Progenitor cell of endocrine pancreas (in vitro differentiated cells): ENCODE results near the gene SP4. TPM values are rescaled to one million over a fixed set of nuclear protein-coding genes. Genes with fewer than 3 reads are reported as not detected.

Experiments
- DNase-seq: peaks from one replicate; pipeline ENCODE4 v3.0.0; 2021; ENCODE audit warnings: low spot score; ENCODE audit not compliant: unreplicated experiment
- H3K27ac Mint-ChIP-seq: 2 replicates; pipeline ENCODE4 v1.8.0; 2021; ENCODE audit warnings: mild to moderate bottlenecking, moderate library complexity, mixed read lengths
- H3K27me3 Mint-ChIP-seq: 2 replicates; pipeline ENCODE4 v1.8.0; 2021; ENCODE audit warnings: mixed read lengths
- H3K36me3 Mint-ChIP-seq: 2 replicates; pipeline ENCODE4 v1.8.0; 2022; ENCODE audit warnings: mixed read lengths; ENCODE audit not compliant: insufficient read depth
- H3K4me1 Mint-ChIP-seq: 2 replicates; pipeline ENCODE4 v1.8.0; 2021; ENCODE audit warnings: low read depth, mixed read lengths
- H3K4me3 Mint-ChIP-seq: 2 replicates; pipeline ENCODE4 v1.8.0; 2021; ENCODE audit warnings: low read depth, mild to moderate bottlenecking, moderate library complexity, mixed read lengths
- H3K9me3 Mint-ChIP-seq: 2 replicates; pipeline ENCODE4 v1.8.0; 2021; ENCODE audit warnings: low read depth, mixed read lengths
- microRNA-seq: library from miRNA; unstranded; fragments of <30 nt; microRNA quantifications from one replicate; pipeline ENCODE4 v1.1.0, GENCODE V29; 2020; ENCODE audit warnings: borderline number of aligned reads; ENCODE audit not compliant: unreplicated experiment
- total RNA-seq: library from RNA; stranded (reverse); gene quantifications from 2 replicates; pipeline ENCODE4 v1.2.1, GENCODE V29; 2021
- TF ChIP-seq, protein P1 (sequence below): fragments of 200-600 bp; sonication (generic); IDR thresholded peaks from one replicate; pipeline ENCODE4 v1.5.0; 2021; ENCODE audit warnings: antibody characterized with exemption, mild to moderate bottlenecking; ENCODE audit not compliant: unreplicated experiment

Gene SP4
- total RNA-seq, 1 donor from 2014 or later: 19.8 TPM

DNA sequence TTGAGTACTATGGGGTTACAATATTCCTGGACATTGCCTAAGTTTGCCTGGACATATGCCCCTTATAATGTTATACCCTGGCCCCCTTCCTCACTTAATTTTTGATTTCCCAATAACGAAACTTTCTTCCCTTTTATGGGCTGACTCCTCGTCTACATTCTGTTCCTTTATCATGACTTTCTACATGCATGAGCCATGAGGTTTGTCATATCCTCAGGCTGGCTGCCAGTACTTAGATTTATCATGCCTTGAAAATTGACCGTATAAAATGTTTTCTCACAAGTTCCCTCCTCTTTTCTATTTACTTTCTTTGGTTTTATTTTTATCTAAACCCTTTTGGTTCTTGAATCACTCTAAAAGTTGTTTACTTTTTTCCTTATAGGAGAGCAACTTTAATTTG is 119.6 kb downstream of the SP4 start:
- no peak for DNase-seq
- peaks cover 6% of the 10 kb centered on the region for H3K4me1 Mint-ChIP-seq
- peaks cover 45% of the 10 kb centered on the region for H3K27me3 Mint-ChIP-seq
- TF ChIP-seq, protein P1, sequence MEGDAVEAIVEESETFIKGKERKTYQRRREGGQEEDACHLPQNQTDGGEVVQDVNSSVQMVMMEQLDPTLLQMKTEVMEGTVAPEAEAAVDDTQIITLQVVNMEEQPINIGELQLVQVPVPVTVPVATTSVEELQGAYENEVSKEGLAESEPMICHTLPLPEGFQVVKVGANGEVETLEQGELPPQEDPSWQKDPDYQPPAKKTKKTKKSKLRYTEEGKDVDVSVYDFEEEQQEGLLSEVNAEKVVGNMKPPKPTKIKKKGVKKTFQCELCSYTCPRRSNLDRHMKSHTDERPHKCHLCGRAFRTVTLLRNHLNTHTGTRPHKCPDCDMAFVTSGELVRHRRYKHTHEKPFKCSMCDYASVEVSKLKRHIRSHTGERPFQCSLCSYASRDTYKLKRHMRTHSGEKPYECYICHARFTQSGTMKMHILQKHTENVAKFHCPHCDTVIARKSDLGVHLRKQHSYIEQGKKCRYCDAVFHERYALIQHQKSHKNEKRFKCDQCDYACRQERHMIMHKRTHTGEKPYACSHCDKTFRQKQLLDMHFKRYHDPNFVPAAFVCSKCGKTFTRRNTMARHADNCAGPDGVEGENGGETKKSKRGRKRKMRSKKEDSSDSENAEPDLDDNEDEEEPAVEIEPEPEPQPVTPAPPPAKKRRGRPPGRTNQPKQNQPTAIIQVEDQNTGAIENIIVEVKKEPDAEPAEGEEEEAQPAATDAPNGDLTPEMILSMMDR: no peak
- peaks cover 3% of the 10 kb centered on the region for H3K9me3 Mint-ChIP-seq
- no peak overlapping the region for H3K27ac Mint-ChIP-seq
- no peak overlapping the region for H3K4me3 Mint-ChIP-seq
- H3K36me3 Mint-ChIP-seq: no peaks in the 10 kb centered on the region

DNA sequence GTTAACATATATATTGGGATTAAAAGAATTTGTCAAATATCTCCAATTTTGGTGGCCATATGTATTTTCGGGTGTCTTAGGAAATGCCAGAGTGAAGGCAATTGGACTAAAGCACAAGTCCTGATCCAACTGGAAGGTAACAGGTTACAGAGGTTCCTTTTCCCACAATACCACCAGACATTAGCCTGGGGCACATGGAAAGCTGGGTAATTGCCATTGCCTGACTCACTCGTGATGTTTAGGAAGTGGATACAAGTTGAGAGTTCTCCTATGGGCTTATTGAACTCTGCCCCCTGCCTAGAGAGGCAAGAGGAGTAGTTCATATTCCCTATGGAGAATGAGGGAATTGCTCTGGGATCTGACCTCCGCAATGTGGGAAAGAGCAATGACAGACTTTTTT is 120.6 kb downstream of the SP4 start:
- peaks cover 3% of the 10 kb centered on the region for H3K9me3 Mint-ChIP-seq
- no peak for DNase-seq
- H3K27ac Mint-ChIP-seq: no peak overlapping the region
- peaks cover 38% of the 10 kb centered on the region for H3K27me3 Mint-ChIP-seq
- TF ChIP-seq, protein P1: no peak
- H3K4me3 Mint-ChIP-seq: no peak overlapping the region
- peaks cover 4% of the 10 kb centered on the region for H3K4me1 Mint-ChIP-seq
- no peaks in the 10 kb centered on the region for H3K36me3 Mint-ChIP-seq

DNA sequence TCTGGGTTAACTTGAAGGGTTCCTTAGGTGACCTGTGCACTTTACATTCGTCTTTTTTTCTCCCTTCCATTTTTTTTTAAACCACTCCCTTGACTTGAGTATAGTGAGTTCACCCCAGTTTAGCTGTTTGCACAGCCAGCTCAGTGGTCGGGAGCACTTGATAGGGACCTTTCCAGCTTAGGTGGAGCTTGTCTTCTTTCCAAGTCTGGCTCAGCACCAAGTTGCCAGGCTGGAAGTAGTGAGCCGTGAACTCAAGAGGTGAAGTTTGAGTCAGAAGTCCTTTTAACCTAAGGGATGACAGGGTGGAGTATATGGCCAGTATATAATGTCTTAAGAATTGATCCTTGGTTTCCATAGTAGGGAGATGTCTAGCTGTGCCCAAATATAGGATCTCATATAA is 122.2 kb downstream of the SP4 start:
- no peak for DNase-seq
- H3K4me1 Mint-ChIP-seq: peaks cover 3% of the 10 kb centered on the region
- H3K4me3 Mint-ChIP-seq: no peak overlapping the region
- TF ChIP-seq, protein P1: no peak
- H3K27me3 Mint-ChIP-seq: peaks cover 23% of the 10 kb centered on the region
- peaks cover 3% of the 10 kb centered on the region for H3K9me3 Mint-ChIP-seq
- no peaks in the 10 kb centered on the region for H3K36me3 Mint-ChIP-seq
- no peak overlapping the region for H3K27ac Mint-ChIP-seq

DNA sequence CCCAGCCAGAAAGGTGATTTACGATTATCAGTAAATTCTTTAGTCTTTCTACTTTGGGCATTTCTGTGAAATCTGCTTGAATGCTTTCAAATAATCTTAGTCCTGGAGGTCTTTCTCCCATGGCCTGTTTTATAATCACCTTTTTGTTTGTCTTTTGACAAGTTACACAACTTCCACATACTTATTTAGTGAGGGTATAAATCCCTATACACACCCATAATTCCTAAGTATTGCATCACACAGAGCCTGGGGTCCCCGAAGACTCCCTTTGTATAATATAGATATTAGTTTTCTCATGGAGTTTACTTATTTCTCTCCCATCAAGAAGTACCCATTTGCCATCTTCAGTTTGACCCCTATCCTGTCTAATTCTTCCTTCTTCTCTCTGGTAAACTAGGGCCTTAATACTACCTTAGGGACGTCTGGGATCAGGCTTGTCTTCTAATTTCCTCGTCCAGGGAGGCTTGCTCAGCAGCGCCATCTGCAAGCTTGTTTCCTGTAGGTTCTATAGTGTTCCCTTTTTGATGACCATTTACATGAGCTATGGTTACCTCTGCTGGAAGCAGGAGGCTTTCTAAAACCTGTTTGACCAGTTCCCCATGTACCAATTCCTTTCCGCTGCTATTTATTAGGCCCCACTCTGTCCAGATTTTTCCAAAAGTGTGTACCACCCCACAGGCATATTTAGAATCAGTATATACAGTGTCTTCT is 123.1 kb downstream of the SP4 start:
- H3K4me3 Mint-ChIP-seq: no peak overlapping the region
- TF ChIP-seq, protein P1: no peak
- H3K27ac Mint-ChIP-seq: no peak overlapping the region
- no peaks in the 10 kb centered on the region for H3K36me3 Mint-ChIP-seq
- no peak for DNase-seq
- peaks cover 3% of the 10 kb centered on the region for H3K4me1 Mint-ChIP-seq
- H3K27me3 Mint-ChIP-seq: peaks cover 14% of the 10 kb centered on the region
- peaks cover 3% of the 10 kb centered on the region for H3K9me3 Mint-ChIP-seq

DNA sequence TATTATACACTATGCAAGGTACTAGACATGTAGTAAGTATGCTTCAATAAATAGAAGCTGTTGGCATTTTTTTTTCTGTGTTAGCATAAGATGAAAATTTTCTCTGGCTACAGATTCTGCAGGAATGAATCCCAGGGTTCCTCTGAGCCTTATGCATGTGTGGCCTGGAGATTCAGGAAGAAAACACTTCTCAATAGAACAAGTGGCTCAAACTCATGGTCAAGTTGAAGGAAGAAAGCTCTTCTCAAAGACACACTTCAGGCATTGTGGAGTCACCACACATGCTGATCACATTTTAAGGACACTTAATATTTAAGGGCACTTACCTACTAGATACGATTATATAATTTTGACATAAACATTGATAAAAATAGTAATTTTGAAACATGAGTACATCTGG is 134.5 kb downstream of the SP4 start:
- H3K36me3 Mint-ChIP-seq: no peaks in the 10 kb centered on the region
- TF ChIP-seq, protein P1: no peak
- no peak overlapping the region for H3K27ac Mint-ChIP-seq
- H3K27me3 Mint-ChIP-seq: peaks cover 7% of the 10 kb centered on the region
- no peak for DNase-seq
- no peaks in the 10 kb centered on the region for H3K4me1 Mint-ChIP-seq
- no peak overlapping the region for H3K4me3 Mint-ChIP-seq
- no peaks in the 10 kb centered on the region for H3K9me3 Mint-ChIP-seq

Small RNA genes within 50 kb of the gene (microRNA-seq; reads per million reads assigned to microRNA genes)
- gene MIR1183: not detected

Other genes starting within 250 kb of the SP4 start
- gene DNAH11, start 115.0 kb downstream of the SP4 start, total RNA-seq: 1.0 and 1.6 TPM in 2 replicates